Liver (tissue), 9 donors: ENCODE measurements around the gene ZNF837. TPM values are rescaled to one million over a fixed set of nuclear protein-coding genes. Genes with fewer than 3 reads are reported as not detected.

ENCODE experiments used
- DNase-seq: peaks from one replicate; pipeline ENCODE4 v3.0.0-alpha.2; 2017; ENCODE audit warnings: low spot score
- H3K27ac ChIP-seq, 2 donors: one replicate each; pipeline ENCODE4 v1.7.0; 2013; ENCODE audit warnings: inconsistent platforms in 2 of 2, low read length in 2 of 2, control low read depth in 1 of 2, low read depth in 1 of 2, mild to moderate bottlenecking in 1 of 2
- H3K27me3 ChIP-seq, 4 donors: one replicate each; pipeline versions ENCODE4 v1.6.1 to v1.7.0; 2013; ENCODE audit warnings: low read length in 3 of 4, inconsistent platforms in 1 of 4, mild to moderate bottlenecking in 1 of 4, moderate library complexity in 1 of 4; ENCODE audit not compliant: control insufficient read depth in 4 of 4, insufficient read depth in 4 of 4
- H3K36me3 ChIP-seq, 4 donors: one replicate each; pipeline versions ENCODE4 v1.6.1 to v1.7.0; 2013; ENCODE audit warnings: low read length in 3 of 4, mild to moderate bottlenecking in 3 of 4, low read depth in 1 of 4, moderate library complexity in 1 of 4; ENCODE audit not compliant: control insufficient read depth in 4 of 4, insufficient read depth in 3 of 4
- H3K4me1 ChIP-seq, 4 donors: one replicate each; pipeline versions ENCODE4 v1.6.1 to v1.7.0; 2013; ENCODE audit warnings: low read length in 3 of 4, mild to moderate bottlenecking in 3 of 4, moderate library complexity in 1 of 4; ENCODE audit not compliant: control insufficient read depth in 4 of 4, insufficient read depth in 4 of 4
- H3K4me3 ChIP-seq, 3 donors: one replicate each; pipeline versions ENCODE4 v1.6.1 to v1.7.0; 2013; ENCODE audit warnings: low read length in 3 of 3, control low read depth in 1 of 3, low read depth in 1 of 3, mild to moderate bottlenecking in 1 of 3
- H3K9ac ChIP-seq, 2 donors: one replicate each; pipeline ENCODE4 v1.7.0; 2013; ENCODE audit warnings: low read length in 2 of 2, mild to moderate bottlenecking in 2 of 2, moderate library complexity in 2 of 2, control low read depth in 1 of 2, low read depth in 1 of 2
- H3K9me3 ChIP-seq, 4 donors: one replicate each; pipeline versions ENCODE4 v1.6.1 to v1.7.0; 2013; ENCODE audit warnings: low read length in 3 of 4; ENCODE audit not compliant: control insufficient read depth in 4 of 4
- ATF3 ChIP-seq: IDR thresholded peaks from 2 replicates; pipeline ENCODE4 v1.6.1; 2016; ENCODE audit warnings: antibody characterized with exemption
- CTCF ChIP-seq: fragments of 150-350 bp; IDR thresholded peaks from 2 replicates; pipeline ENCODE4 v1.5.1; 2017; ENCODE audit warnings: improper control_type of control experiment, low read depth, low read length; ENCODE audit not compliant: missing input control
- EGR1 ChIP-seq, 2 donors: IDR thresholded peaks; 2 replicates each; pipeline ENCODE4 v1.6.1; 2016 to 2018; ENCODE audit warnings: antibody characterized with exemption in 2 of 2, low read depth in 2 of 2
- FOXA1 ChIP-seq: IDR thresholded peaks from 2 replicates; pipeline ENCODE4 v1.6.1; 2016; ENCODE audit warnings: antibody characterized with exemption
- FOXA2 ChIP-seq: IDR thresholded peaks from 2 replicates; pipeline ENCODE4 v1.6.1; 2016; ENCODE audit warnings: antibody characterized with exemption
- GABPA ChIP-seq, 2 donors: IDR thresholded peaks in 1 of 2; conservative IDR thresholded peaks in 1 of 2; 2 replicates each; pipeline ENCODE4 v1.6.1; 2016; ENCODE audit warnings: antibody characterized with exemption in 2 of 2, mild to moderate bottlenecking in 1 of 2, moderate library complexity in 1 of 2
- HNF4A ChIP-seq, 2 donors: conservative IDR thresholded peaks; 2 replicates each; pipeline ENCODE4 v1.6.1; 2016; ENCODE audit warnings: antibody characterized with exemption in 2 of 2, mild to moderate bottlenecking in 2 of 2
- HNF4G ChIP-seq: IDR thresholded peaks from 2 replicates; pipeline ENCODE4 v1.6.1; 2016; ENCODE audit warnings: antibody characterized with exemption
- JUND ChIP-seq, 2 donors: IDR thresholded peaks; 2 replicates each; pipeline ENCODE4 v1.6.1; 2016; ENCODE audit warnings: antibody characterized with exemption in 2 of 2
- MAX ChIP-seq: IDR thresholded peaks from 2 replicates; pipeline ENCODE4 v1.6.1; 2016; ENCODE audit warnings: antibody characterized with exemption
- NR2F2 ChIP-seq: IDR thresholded peaks from 2 replicates; pipeline ENCODE4 v1.6.1; 2016; ENCODE audit warnings: antibody characterized with exemption
- RAD21 ChIP-seq, 2 donors: IDR thresholded peaks; 2 replicates each; pipeline ENCODE4 v1.6.1; 2016; ENCODE audit warnings: antibody characterized with exemption in 2 of 2, mild to moderate bottlenecking in 2 of 2
- REST ChIP-seq: IDR thresholded peaks from 2 replicates; pipeline ENCODE4 v1.6.1; 2016; ENCODE audit warnings: antibody characterized with exemption, mild to moderate bottlenecking
- RXRA ChIP-seq, 2 donors: IDR thresholded peaks; 2 replicates each; pipeline ENCODE4 v1.6.1; 2017 to 2018; ENCODE audit warnings: antibody characterized with exemption in 2 of 2, mild to moderate bottlenecking in 1 of 2
- SP1 ChIP-seq: IDR thresholded peaks from 2 replicates; pipeline ENCODE4 v1.6.1; 2018; ENCODE audit warnings: antibody characterized with exemption, mild to moderate bottlenecking
- TAF1 ChIP-seq: conservative IDR thresholded peaks from 2 replicates; pipeline ENCODE4 v1.6.1; 2016; ENCODE audit warnings: antibody characterized with exemption, mild to moderate bottlenecking
- YY1 ChIP-seq: IDR thresholded peaks from 2 replicates; pipeline ENCODE4 v1.6.1; 2016; ENCODE audit warnings: antibody characterized with exemption, mild to moderate bottlenecking
- WGBS: extraction: QIAGEN DNeasy Blood & Tissue Kit; methylation state at CpG from one replicate; pipeline ENCODE4 v1.1.7; 2013; 5-methylcytosine and 5-hydroxymethylcytosine counted together
- polyA plus RNA-seq, 2 donors: library from polyadenylated mRNA; stranded (reverse) in 1 of 2; unstranded in 1 of 2; fragments of 200-250 nt in 1 of 2; fragments of >200 nt in 1 of 2; fragmentation: Nextera tagmentation in 1 of 2; extraction: Ambion mirVana in 1 of 2; gene quantifications; one replicate each; pipeline versions ENCODE4 v1.2.1 to v1.2.3, GENCODE V29; 2013 to 2015
- total RNA-seq, 2 donors: library from RNA; depleted of rRNA; stranded (reverse); fragments of >200 nt; gene quantifications; one replicate each; pipeline ENCODE4 v1.2.3, GENCODE V29; 2014
- TF ChIP-seq, protein P1 (sequence below): IDR thresholded peaks from 2 replicates; pipeline ENCODE4 v1.6.1; 2016; ENCODE audit warnings: antibody characterized with exemption
- donor health status: healthy.
- donor health status: healthy.
- donor health status: healthy.
- donor health status: healthy.
- donor health status: healthy.

The ZNF837 gene
- total and polyA plus RNA-seq, 4 donors, result 0.54 to 3.6 (median 2.3) TPM

DNA sequence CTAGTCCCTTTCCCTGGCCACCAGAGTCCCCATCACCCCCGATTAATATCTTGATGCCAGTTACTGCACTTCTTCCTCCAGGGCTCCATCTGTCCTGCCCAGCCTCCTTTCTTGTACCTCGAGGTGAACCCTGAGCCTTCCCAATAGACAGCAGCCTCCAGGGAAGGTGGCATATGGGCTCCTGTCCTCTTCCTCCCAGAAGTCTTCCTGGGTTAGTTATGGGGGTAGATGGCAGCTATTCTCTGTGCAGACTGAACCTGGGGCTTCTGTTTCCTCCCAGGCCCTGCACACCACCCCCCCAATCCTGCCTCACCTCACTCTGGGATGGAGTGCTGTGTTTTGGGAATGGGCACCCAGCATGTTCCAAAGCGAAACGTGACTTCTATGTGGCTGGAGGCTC lies 17.3 kb upstream of the ZNF837 start:
- H3K9me3 ChIP-seq, result no peaks in the 10 kb centered on the region
- H3K27ac ChIP-seq, result no peak overlapping the region
- peaks cover 6 to 22% (median 15%) of the 10 kb centered on the region in 4 donors for H3K4me1 ChIP-seq
- DNase-seq, result no peak
- 90% methylated on average over 4 of the region's 4 CpGs for WGBS
- H3K27me3 ChIP-seq, result peaks cover 0 to 5% (median 0%) of the 10 kb centered on the region in 4 donors
- peaks cover 11 to 21% (median 15%) of the 10 kb centered on the region in 4 donors for H3K36me3 ChIP-seq
- TF ChIP-seq HNF4G, result no peak
- TF ChIP-seq, protein P1, sequence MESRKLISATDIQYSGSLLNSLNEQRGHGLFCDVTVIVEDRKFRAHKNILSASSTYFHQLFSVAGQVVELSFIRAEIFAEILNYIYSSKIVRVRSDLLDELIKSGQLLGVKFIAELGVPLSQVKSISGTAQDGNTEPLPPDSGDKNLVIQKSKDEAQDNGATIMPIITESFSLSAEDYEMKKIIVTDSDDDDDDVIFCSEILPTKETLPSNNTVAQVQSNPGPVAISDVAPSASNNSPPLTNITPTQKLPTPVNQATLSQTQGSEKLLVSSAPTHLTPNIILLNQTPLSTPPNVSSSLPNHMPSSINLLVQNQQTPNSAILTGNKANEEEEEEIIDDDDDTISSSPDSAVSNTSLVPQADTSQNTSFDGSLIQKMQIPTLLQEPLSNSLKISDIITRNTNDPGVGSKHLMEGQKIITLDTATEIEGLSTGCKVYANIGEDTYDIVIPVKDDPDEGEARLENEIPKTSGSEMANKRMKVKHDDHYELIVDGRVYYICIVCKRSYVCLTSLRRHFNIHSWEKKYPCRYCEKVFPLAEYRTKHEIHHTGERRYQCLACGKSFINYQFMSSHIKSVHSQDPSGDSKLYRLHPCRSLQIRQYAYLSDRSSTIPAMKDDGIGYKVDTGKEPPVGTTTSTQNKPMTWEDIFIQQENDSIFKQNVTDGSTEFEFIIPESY, result no peak
- TF ChIP-seq RAD21 (IDR thresholded peaks at IDR 0.05), result no peak
- no peak for TF ChIP-seq FOXA2
- TF ChIP-seq ATF3, result no peak
- no peak for TF ChIP-seq GABPA (IDR thresholded peaks at IDR 0.05 in 1 of 2, conservative IDR thresholded peaks at IDR 0.05 in 1 of 2)
- no peak for TF ChIP-seq TAF1
- TF ChIP-seq MAX, result no peak
- TF ChIP-seq JUND (IDR thresholded peaks at IDR 0.05), result no peak
- no peak for TF ChIP-seq FOXA1
- no peak for TF ChIP-seq RXRA (IDR thresholded peaks at IDR 0.05)
- TF ChIP-seq YY1, result no peak
- TF ChIP-seq EGR1 (IDR thresholded peaks at IDR 0.05; ENCODE audit: low read depth in 2 of 2), result no peak
- TF ChIP-seq REST, result no peak
- no peak overlapping the region for H3K4me3 ChIP-seq
- H3K9ac ChIP-seq, result no peak overlapping the region

- no peak overlapping the region for H3K4me3 ChIP-seq
- 74% methylated on average over 7 of the region's 7 CpGs for WGBS
- peaks cover 0 to 5% (median 0%) of the 10 kb centered on the region in 4 donors for H3K27me3 ChIP-seq
- no peak overlapping the region for H3K9ac ChIP-seq
- H3K4me1 ChIP-seq, result peaks cover 6 to 22% (median 15%) of the 10 kb centered on the region in 4 donors
- no peaks in the 10 kb centered on the region for H3K9me3 ChIP-seq
- peaks cover 16 to 26% (median 20%) of the 10 kb centered on the region in 4 donors for H3K36me3 ChIP-seq
- no peak for DNase-seq
- no peak overlapping the region for H3K27ac ChIP-seq
- TF ChIP-seq FOXA2 (no peak), EGR1 (IDR thresholded peaks at IDR 0.05; ENCODE audit: low read depth in 2 of 2) (no peak), GABPA (IDR thresholded peaks at IDR 0.05 in 1 of 2, conservative IDR thresholded peaks at IDR 0.05 in 1 of 2) (no peak), NR2F2 (no peak), RXRA (IDR thresholded peaks at IDR 0.05) (no peak), ATF3 (no peak), HNF4A (conservative IDR thresholded peaks at IDR 0.05) (no peak), REST (no peak), CTCF (no peak), SP1 (no peak), YY1 (no peak)
- TF ChIP-seq, protein P1, result no peak
Measured at GRCh38 chr19:58397533-58398037, 16.8 kb upstream of the ZNF837 start.
